ENCODE measurements around the gene GIT1. TPM values are rescaled to one million over a fixed set of nuclear protein-coding genes. Genes with fewer than 3 reads are reported as not detected.
"Not testable (repeated sequence)": the region's sequence is repeated elsewhere in the genome, so short reads cannot be mapped to it uniquely, and the experiment has no call there.

Gene GIT1
- total and polyA plus RNA-seq, 3 donors from 2014 or later, result 156 to 220 (median 169) TPM

DNA sequence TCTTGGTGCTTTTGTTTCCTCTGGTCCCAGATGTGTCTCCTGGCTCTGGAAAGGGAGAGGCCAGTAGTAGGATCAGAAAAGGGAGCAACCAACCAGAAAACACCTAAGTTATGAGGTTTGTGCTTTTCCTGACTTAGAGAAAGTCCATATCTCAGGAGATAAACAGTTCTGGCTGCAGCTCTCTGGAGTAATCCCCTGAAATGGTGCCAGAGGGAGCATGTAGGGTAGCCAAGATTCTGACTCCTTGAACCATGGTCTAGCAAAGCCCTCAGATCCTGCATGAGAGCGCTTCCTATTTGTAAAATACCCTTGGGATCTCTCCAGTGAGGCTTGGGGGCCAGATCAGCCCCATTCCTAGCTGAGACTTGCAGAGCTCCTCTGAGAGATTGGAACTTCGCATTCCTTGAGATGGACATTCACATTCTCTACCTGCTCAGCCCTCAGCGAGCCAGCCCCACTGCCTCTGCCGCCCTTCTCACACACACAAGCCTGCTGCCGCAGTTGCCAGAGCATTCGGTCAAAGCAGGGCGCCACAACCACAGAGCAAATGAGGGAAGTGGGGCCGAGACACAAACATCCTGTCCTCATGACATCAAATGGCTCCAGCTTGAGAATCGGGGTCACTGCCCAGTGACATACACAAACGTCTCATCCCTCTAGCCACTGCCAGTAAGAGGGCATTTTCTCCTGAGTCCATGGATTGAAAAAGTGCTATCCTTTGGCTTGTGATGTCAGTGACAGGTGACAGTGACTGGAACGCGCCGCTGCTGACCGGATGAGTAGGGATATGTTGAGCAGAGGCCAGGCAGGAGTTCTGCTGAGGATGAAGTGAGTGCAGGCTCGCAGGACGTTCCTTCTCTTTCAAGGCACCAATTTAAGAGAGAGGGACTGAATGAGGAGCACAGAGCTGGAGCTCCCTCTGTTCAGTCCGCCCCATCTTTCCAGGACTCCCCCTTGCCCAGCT is 27.6 kb downstream of the GIT1 start:
- WGBS, 2 donors, result 89 to 90% methylated on average over 17 of the region's 17 CpGs
- TF ChIP-seq, protein P1, sequence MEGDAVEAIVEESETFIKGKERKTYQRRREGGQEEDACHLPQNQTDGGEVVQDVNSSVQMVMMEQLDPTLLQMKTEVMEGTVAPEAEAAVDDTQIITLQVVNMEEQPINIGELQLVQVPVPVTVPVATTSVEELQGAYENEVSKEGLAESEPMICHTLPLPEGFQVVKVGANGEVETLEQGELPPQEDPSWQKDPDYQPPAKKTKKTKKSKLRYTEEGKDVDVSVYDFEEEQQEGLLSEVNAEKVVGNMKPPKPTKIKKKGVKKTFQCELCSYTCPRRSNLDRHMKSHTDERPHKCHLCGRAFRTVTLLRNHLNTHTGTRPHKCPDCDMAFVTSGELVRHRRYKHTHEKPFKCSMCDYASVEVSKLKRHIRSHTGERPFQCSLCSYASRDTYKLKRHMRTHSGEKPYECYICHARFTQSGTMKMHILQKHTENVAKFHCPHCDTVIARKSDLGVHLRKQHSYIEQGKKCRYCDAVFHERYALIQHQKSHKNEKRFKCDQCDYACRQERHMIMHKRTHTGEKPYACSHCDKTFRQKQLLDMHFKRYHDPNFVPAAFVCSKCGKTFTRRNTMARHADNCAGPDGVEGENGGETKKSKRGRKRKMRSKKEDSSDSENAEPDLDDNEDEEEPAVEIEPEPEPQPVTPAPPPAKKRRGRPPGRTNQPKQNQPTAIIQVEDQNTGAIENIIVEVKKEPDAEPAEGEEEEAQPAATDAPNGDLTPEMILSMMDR (IDR thresholded peaks at IDR 0.05), result no peak
- no peak for TF ChIP-seq POLR2A (IDR thresholded peaks at IDR 0.05)
- no peak overlapping the region for H3K4me3 ChIP-seq
- DNase-seq, result no peak
- intact Hi-C loops (cut with DNase I; ENCODE audit: low total_unique reads), result no loop called here
- H3K9me3 ChIP-seq, result no peaks in the 10 kb centered on the region
- peaks cover 6% of the 10 kb centered on the region for H3K4me1 ChIP-seq
- H3K36me3 ChIP-seq (ENCODE audit: low read depth, missing control alignments), result no peaks in the 10 kb centered on the region
- H3K27me3 ChIP-seq, result no peaks in the 10 kb centered on the region
- no peak overlapping the region for H3K27ac ChIP-seq

DNA sequence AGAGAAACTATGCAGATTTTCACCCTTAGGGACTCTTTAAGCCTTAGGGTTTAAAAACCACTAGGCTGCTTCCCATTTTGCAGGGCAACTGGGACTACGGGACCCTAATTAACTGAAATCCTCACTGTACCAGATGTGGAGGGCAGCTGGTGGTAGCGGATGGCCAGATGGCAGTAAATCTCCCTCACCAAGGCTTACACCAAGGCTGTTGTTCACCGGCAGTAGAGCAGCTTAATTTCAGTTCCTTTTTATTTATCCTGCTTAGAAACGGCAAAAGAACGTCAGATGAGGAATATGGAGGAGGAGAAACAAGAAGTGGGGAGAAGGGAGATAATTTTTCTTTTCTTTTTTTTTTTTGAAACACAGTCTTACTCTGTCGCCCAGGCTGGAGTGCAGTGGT is 29.1 kb downstream of the GIT1 start:
- no peak overlapping the region for H3K4me3 ChIP-seq
- intact Hi-C loops (cut with DNase I; ENCODE audit: low total_unique reads), result no loop called here
- no peaks in the 10 kb centered on the region for H3K36me3 ChIP-seq (ENCODE audit: low read depth, missing control alignments)
- no peak overlapping the region for H3K27ac ChIP-seq
- H3K27me3 ChIP-seq, result no peaks in the 10 kb centered on the region
- DNase-seq, result no peak
- TF ChIP-seq, protein P1 (IDR thresholded peaks at IDR 0.05), result no peak
- TF ChIP-seq POLR2A (IDR thresholded peaks at IDR 0.05), result no peak
- H3K4me1 ChIP-seq, result peaks cover 6% of the 10 kb centered on the region
- H3K9me3 ChIP-seq, result no peaks in the 10 kb centered on the region
- whole genome bisulfite sequencing, 2 donors, result 69 to 72% methylated on average over 6 of the region's 6 CpGs

DNA sequence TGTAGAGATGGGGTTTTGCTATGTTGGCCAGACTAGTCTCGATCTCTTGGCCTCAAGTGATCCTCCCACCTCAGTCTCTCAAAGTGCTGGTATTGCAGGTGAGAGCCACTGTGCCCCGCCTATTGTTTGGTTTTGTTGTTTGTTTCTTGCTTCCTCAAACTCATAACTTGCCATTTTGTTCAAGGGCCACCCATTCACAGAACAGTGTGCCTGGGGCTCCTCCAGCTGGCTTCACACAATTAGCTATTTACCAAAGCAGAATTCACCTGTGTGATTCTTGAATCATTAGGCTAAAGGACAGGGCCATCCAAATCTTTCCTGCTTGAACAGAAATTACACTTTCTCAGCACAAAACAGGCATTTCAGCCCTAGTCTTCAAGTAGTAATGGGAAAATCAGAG is 29.8 kb downstream of the GIT1 start:
- TF ChIP-seq, protein P1 (IDR thresholded peaks at IDR 0.05), result no peak
- TF ChIP-seq POLR2A (IDR thresholded peaks at IDR 0.05), result no peak
- Histone ChIP-seq H3K27me3 (no peaks in the 10 kb centered on the region), H3K36me3 (ENCODE audit: low read depth, missing control alignments) (no peaks in the 10 kb centered on the region), H3K27ac (no peak overlapping the region), H3K4me1 (peaks cover 6% of the 10 kb centered on the region), H3K9me3 (no peaks in the 10 kb centered on the region), H3K4me3 (no peak overlapping the region)
- intact Hi-C loops (cut with DNase I; ENCODE audit: low total_unique reads), result no loop called here
- no peak for DNase-seq
- WGBS, 2 donors, result 96 to 98% methylated on average over 2 of the region's 2 CpGs

GRCh38 chr17:29558139-29558538 is 31.3 kb downstream of the GIT1 start:
- H3K9me3 ChIP-seq; H3K4me3 ChIP-seq; H3K27ac ChIP-seq; H3K36me3 ChIP-seq (ENCODE audit: low read depth, missing control alignments); H3K27me3 ChIP-seq; H3K4me1 ChIP-seq; DNase-seq; intact Hi-C loops (cut with DNase I; ENCODE audit: low total_unique reads): not testable (repeated sequence)
- WGBS, 2 donors, result 95 to 99% methylated on average over 5 of the region's 5 CpGs

DNA sequence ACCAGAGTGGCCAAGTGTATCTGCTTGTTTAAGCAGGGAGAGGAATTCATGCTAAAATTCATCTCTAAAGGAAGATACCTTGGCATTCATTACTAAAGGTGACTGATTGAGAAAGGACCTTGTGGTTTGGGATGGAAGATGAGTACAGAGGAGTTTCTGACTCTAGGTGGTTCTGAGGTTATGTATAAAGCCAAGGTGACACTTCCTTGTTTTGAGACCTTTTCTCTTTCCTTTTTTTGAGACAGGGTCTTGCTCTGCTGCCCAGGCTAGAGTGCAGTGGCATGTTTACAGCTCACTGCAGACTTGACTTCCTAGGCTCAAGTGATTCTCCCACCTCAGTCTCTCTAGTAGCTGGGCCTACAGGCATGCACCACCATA is 31.7 kb downstream of the GIT1 start:
- peaks cover 6% of the 10 kb centered on the region for H3K4me1 ChIP-seq
- no peak overlapping the region for H3K4me3 ChIP-seq
- no peaks in the 10 kb centered on the region for H3K27me3 ChIP-seq
- no peak overlapping the region for H3K27ac ChIP-seq
- H3K9me3 ChIP-seq, result no peaks in the 10 kb centered on the region
- intact Hi-C loops (cut with DNase I; ENCODE audit: low total_unique reads), result no loop called here
- DNase-seq, result no peak
- TF ChIP-seq, protein P1 (IDR thresholded peaks at IDR 0.05), result no peak
- no peak for TF ChIP-seq POLR2A (IDR thresholded peaks at IDR 0.05)
- H3K36me3 ChIP-seq (ENCODE audit: low read depth, missing control alignments), result no peaks in the 10 kb centered on the region

All from testis (tissue), 3 donors.